GM21825 (cell line): ENCODE results near the gene TBX1.
"Not testable (repeated sequence)": the region's sequence is repeated elsewhere in the genome, so short reads cannot be mapped to it uniquely, and the experiment has no call there.

Experiments used
- ATAC-seq: cut with Tn5 transposase; IDR thresholded peaks from one replicate; pipeline ENCODE4 v1.9.1; 2021; ENCODE audit warnings: mild to moderate bottlenecking, moderate library complexity; ENCODE audit not compliant: unreplicated experiment

Gene TBX1

DNA sequence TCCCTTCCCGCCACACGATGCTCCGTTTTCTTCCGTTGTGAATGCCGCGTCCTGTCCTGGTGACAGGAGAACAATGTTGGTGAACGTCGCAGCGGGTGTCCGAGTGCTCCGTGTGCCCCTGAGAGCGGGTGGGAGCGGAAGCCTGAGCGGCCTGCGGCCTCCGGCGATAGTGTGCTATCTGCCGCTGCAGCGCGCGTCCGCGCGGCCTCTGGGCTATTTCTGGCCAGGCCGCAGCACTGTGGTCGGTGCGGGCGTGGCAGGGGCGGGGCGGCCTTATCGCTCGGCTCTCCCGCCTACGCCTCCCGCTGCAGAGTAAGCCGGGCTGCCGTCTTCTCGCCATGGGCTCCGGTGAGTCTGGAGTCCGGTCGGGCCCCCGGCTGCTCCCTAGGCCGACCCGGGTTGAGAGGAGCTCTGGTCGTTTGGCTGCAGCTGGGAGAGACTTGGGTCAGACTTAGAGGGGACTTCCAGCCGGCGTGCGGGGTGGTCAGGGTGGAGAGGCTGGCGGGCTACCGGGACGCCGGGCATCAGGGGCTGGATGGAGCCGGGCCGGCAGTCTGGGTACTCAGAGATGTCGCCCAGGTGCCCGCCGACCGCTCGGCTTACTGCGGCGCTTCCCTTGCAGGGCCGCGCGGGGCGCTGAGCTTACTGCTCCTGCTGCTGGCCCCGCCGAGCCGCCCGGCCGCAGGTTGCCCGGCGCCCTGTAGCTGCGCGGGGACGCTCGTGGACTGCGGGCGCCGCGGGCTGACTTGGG, 37.2 kb upstream of the TBX1 start, which contains the start of gene GP1BB:
TSS of gene GP1BB (plus strand) at position 308 of the 751 bp plus-strand sequence. CDS start at position 339, 31 bp downstream.
- no peak for ATAC-seq

DNA sequence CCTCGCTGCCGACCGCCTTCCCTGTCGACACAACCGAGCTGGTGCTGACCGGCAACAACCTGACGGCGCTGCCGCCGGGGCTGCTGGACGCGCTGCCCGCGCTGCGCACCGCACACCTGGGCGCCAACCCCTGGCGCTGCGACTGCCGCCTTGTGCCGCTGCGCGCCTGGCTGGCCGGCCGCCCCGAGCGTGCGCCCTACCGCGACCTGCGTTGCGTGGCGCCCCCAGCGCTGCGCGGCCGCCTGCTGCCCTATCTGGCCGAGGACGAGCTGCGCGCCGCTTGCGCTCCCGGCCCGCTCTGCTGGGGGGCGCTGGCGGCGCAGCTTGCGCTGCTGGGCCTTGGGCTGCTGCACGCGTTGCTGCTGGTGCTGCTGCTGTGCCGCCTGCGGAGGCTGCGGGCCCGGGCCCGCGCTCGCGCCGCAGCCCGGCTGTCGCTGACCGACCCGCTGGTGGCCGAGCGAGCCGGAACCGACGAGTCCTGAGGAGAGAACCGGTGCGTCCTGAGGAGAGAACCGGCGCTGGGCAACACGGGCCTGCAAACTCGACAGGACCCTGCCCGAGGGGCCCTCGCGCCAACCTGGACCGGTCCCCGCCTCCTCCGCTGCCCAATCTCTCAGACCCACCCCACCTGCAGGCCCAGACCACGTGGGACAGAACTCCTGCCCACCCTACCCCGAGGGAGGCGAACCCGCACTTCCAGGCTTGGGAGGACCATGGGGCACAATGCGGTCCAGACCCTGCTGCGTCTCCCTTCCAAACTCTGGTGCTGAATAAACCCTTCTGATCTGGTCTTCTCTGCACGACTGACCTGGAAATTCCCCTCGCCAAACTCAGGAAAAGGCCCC, 36.4 kb upstream of the TBX1 start:
- no peak for ATAC-seq

DNA sequence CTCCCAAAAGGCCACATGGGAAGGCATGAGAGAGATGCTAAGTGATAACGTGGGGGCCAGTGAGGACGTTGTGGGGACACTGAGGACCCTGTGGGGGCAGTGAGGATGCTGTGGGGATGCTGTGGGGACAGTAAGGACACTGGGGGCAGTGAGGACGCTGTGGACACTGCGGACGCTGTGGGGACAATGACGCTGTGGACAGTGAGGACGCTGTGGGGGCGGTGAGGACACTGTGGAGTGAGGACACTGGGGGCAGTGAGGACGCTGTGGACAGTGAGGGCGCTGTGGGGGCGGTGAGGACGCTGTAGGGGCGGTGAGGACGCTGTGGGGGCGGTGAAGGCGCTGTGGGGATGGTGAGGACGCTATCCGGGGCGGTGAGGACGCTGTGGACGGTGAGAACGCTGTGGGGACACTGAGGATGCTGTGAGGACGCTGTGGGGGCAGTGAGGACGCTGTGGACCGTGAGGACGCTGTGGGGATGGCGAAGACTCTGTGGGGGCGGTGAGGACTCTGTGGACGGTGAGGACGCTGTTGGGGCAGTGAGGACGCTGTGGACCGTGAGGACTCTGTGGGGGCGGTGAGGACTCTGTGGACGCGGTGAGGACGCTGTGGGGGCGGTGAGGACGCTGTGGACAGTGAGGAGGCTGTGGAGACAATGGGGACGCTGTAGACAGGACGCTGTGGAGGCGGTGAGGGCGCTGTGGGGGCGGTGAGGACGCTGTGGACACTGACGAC, 35.5 kb upstream of the TBX1 start:
- ATAC-seq: no peak

DNA sequence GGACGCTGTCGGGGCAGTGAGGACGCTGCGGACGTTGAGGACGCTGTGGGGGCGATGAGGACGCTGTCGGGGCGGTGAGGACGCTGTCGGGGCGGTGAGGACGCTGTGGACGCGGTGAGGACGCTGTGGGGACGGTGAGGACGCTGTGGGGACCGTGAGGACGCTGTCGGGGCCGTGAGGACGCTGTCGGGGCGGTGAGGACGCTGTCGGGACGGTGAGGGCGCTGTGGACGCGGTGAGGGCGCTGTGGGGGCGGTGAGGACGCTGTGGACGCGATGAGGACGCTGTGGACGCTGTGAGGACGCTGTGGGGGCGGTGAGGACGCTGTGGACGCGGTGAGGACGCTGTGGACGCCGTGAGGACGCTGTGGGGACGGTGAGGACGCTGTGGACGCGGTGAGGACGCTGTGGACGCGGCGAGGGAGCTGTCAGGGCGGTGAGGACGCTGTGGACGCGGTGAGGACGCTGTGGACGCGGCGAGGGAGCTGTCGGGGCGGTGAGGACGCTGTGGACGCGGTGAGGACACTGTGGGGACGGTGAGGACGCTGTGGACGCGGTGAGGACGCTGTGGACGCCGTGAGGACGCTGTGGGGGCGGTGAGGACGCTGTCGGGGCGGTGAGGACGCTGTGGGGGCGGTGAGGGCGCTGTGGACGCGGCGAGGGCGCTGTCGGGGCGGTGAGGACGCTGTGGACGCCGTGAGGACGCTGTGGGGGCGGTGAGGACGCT, 34.4 kb upstream of the TBX1 start:
- ATAC-seq: not testable (repeated sequence)

DNA sequence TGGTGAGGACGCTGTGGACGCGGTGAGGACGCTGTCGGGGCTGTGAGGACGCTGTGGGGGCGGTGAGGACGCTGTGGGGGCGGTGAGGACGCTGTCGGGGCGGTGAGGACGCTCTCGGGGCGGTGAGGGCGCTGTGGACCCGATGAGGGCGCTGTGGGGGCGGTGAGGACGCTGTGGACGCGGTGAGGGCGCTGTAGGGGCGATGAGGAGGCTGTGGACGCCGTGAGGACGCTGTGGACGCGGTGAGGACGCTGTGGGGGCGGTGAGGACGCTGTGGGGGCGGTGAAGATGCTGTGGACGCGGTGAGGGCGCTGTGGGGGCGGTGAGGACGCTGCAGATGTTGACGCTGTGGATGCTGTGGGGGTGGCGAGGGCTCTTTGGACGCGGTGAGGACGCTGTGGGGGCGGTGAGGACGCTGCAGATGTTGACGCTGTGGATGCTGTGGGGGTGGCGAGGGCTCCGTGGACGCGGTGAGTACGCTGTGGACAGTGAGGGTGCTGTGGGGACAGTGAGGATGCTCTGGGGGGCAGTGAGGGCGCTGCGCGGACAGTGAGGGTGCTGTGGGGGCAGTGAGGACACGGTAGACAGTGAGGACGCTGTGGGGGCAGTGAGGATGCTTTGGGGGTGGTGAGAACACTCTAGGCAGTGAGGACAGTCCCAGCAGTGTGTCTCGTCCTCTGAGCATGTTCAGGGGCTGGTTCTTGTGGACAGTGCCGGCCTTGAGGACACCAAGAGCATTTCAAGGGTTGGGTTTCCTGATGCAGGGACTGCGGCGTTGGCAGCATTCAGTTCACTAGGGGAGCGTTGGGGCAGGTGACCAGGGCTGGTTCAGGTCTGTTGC, 33.0 kb upstream of the TBX1 start:
- ATAC-seq: no peak

DNA sequence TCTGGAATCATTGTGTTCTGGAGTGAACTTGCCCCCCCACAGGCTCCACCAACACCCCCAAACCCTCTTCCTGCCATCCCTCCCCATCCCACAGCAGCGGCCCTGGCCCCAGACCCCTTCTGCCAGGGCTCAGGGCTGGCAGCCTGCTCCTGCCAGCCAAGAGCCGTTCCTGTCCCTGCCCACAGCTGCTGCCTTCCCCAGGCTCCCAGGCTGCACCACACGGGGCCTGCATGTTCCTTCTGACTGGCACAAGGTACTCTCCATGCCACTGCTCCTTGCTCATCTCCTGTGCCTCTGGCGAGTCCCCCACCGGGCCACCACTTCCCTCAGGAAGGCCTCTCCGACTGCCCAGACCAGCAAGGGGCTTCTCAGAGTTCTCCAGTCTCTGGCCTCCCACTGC, 32.3 kb upstream of the TBX1 start:
- ATAC-seq: no peak

DNA sequence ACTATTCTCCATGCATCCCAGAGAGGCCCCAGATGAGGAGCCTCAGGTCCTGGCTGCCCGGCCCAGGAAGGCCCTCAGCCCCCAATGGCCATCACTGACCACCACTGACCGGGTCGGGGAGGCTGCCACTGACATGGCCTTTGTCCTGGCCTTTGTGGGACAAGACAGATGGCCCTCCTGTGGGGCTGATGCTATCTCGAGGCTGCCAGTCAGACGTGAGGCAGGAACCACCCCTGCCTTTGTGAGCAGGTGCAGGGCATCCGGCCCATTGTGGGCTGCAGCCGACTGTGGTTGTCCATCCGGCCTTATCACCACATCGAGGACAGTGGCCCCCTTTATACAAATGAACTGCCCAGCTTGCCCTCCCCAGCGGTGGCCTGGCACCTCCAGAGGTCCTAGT, 31.7 kb upstream of the TBX1 start:
- no peak for ATAC-seq

DNA sequence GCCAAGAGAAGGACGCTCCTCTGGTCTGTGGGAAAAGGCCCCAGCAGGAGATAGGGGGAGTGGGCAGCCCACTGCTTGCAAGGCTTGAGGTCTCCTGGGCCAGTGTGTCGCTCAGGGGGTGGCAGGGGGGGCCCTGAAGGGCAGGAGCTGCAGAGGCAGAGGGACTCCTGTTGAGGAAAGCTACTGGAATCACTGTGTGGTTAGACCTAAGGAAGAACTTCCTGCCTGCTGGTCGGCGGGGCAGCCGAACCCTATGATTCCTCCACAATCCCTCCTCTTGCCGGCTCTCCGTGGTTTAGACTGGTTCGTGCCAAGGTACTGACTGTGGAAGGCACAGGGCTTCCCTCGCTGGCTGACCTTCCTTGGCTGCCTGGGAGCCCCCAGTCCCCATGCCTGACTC, 31.1 kb upstream of the TBX1 start:
- no peak for ATAC-seq

DNA sequence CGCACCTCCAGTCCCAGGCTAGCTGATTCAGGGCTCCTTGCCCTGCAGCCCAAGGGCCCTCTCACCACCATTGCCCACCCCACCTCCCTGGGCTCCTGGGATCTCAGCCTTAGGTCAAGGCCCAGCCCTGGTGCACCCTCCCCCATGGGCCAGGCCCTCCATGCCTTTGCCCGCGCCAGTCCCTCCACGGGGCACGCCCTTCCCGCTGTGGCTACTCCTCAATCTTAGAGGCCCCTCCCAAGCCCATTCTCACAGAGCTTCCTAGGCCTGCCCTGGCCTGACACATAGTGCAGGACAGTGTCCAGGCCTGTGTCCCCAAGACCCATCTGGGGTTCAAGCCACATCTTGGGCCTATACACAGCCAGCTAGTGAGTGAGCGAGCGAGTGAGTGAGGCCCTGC, 30.4 kb upstream of the TBX1 start:
- no peak for ATAC-seq

DNA sequence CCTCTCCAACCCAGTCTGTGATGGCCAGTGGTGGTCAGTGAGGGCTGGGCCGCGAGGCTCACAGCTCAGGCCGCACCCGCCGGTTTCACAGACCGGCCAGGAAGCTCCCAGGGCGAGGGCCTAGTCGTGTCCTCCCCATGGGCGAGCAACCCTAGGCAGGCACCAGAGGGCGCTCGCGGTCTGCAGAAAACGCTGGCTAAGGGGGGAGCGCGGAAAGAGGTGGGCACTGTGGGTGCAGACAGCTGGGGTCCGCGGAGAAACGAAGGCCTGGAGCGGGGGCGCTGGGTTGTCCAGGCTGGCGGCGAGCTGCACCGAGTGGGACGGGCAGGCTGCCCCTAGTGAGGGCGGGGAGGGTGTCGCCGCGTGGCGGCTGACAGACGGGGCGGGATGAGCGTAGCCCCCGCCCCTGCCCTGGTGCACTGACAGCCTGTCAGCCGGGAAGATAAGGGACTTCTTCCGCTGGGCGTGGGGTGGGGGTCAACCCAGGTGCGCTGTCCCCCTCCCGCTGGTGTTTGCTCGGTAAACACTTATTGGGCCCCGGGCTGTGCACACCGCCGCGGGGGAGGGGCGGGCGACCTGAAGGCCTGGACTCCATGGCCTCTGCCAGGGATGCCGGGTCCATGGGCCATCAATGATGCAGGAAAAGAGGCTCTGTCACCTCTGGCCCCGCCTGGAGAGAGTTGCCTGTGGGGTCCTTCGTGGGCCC, 29.8 kb upstream of the TBX1 start:
- ATAC-seq: no peak

DNA sequence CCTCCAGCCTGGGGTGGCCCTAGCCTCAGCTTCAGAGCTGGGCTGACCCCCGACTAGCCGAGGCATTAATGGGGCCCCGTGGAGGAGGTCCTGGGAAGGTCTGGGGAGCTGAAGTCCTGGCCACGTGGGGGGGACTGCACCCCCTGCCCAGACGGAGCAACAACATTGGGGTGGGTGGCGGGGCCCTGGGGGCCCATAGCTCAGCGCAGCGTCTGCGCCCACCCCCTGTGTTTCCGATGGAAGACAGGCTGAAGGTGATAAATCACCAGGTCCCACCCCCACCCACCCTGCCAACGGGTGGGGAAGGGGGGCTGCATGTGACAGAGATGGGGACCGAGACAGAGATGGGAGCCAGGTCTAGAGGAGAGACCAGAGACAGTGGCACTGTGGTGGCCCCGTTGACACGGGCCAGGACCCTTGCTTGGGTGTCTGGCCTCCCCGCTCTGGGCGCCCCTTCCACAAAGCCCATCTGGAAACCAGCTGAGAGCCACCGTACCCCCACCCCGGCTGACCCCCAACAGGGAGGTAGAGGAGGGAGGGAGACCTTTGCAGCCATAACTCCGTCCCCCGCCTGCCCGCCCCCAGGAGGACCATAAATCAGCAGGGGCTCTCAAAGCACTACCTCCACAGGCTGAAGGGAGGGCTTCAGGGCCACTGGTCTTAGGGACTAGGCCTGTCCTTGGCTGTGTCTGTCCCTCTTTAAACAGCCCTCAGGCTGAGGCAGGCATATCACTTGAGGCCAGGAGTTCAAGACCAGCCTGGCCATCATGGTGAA, 29.0 kb upstream of the TBX1 start:
- ATAC-seq: no peak

DNA sequence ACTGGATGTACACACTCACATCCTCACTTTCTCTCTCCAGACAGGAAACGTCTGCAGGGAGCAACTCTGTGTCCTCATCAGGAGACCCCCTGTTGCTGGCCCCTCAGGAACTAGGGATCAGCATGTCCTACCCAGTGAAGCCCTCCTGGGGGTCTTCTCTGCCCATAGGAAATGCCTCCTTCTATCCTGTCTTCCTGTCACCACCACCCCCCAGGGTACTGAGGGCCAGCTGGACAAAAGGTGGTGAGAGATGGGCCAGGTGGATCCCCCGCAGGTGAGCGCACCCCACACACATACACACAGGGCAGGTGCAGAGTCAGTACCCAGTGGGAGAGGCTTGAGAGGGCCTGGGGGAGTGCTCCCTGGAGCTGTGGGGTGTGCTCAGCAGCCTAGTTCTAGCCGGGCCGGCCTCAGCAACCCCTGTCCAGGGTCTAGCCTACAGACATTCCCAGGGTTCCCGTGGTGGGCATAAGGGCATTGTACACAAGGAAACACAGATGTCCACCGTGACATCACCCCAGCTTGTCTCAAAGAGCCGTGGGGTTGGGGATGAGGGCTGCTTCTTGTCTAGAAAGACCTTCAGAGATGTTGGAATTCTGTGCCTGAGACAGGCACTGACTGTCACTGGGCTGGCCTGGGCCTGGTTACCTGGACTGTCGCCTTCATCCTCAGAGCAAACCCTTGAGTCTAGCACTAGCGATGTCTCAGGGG, 28.0 kb upstream of the TBX1 start:
- ATAC-seq: no peak

DNA sequence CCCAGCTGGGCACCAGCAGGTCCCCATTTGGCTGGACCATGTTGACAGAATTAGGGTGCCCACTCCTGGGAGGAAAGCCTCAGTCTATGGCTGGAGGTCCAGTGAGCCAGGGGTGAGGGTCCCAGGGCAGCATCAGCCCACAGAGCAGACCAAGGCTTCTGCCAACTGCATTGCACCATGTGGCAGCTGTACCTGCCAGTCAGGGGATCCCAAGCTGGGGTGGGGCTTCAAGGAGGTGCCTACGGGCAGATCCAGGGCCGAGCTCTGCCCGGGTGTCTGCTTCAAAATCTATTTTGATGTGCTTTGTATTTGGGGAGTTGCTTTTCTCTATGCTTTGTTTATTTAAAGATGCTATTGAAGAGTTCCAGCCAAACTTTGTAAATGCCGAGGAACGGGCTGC, 26.8 kb upstream of the TBX1 start:
- ATAC-seq: no peak

DNA sequence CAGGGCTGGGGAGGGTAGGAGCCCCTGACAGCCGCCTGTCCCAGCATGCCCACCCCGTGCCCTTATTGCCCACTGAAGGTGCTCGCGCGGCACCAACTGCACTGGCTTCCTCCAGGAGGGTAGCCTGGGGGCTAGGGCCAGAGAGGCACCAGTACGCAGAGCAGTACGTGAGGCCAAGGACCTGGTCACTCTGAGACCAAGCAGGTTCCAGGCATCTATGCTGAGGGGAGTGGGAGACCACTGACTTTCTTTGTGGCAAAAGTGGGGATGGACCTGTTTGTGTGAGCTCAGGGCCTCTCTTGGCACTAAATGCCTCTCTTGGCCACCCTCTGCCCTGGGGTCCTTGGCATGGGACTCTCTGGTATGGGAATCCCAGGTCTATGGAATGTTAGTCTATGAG, 26.4 kb upstream of the TBX1 start:
- ATAC-seq: no peak

DNA sequence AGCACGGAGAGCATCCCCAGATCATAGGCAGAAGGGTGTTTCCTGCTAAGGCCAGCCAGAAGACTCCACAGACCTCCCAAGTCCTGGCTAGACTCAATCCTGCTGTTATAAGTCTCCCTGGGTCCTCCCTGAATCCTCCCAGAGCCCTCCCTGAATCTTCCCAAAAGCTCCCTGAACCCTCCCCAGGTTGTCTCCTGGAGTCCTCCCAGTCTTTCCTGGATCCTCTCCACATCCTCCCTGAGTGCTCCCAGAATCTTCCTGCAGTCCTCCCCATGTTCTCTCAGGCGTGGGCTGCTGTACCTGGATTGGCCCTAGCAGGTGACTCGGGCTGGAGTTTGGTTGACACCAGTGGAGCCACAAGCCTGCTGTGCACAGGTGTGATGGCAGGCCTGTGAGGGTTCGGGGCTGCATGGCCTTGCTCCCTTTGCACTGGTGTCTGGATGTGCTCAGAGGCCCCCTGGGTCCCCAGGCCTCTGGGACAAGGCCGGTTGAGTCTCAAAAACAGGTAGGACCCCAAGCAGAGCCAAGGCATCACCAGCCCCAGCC, 25.7 kb upstream of the TBX1 start:
- ATAC-seq: no peak

DNA sequence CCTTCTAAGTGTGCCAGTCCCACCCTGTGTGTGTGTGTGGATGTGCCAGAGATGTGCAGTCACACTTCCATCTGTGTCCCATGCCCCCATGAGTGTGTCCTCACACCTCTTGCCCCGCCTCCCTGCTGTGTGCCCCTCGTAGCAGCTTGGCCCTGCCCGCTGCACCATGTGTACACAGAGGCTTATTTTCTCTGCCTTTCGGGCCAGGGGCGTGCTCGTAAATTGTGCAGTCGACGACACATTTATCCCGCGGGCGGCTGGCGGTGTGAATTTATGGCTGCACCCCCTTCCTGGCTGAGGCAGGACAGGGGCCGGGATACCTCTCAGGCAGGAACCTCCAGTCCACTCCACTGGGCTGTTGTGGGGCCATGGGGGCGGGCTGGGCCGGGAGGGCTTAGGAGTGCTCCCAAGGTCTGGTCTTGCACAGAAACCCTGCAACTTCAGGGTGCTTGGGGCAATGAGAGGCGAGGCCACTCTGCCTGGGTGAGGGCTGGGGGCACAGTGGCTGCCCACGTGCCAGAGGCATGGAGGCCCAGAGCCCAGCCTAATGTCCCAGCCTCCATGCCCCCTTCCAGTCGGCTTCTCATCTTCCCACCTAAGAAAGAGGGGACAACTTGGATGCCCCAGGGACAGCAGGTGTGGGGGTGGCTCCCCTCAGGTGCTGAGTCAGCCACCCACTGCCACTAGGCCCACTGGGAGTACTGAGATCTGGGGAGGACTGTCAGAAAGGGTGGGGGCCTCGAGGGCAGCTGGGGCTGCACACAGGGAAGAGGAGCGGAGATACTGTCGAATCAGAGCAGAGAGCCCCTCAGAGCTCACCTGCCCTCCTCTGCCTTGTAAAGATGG, 24.7 kb upstream of the TBX1 start:
- no peak for ATAC-seq
